GM12865 (cell line): ENCODE results near the gene DDX60.
"Not testable (repeated sequence)": the region's sequence is repeated elsewhere in the genome, so short reads cannot be mapped to it uniquely, and the experiment has no call there.

Experiments
- DNase-seq: peaks from one replicate; pipeline ENCODE4 v3.0.0; 2010; ENCODE audit warnings: low read depth
- H3K4me3 ChIP-seq: 2 replicates; pipeline ENCODE4 v1.5.1; 2011; ENCODE audit warnings: mild to moderate bottlenecking, low read depth, low read length, control low read depth
- TF ChIP-seq, protein P1 (sequence below): IDR thresholded peaks from 2 replicates; pipeline ENCODE4 v1.5.1; 2011; ENCODE audit warnings: low read length, control low read depth, low read depth, inconsistent platforms; ENCODE audit not compliant: insufficient read depth; ENCODE audit errors: missing control alignments

DDX60 gene

GRCh38 chr4:168293386-168293975 lies 25.1 kb downstream of the DDX60 start:
- H3K4me3 ChIP-seq: no peak overlapping the region
- TF ChIP-seq, protein P1, sequence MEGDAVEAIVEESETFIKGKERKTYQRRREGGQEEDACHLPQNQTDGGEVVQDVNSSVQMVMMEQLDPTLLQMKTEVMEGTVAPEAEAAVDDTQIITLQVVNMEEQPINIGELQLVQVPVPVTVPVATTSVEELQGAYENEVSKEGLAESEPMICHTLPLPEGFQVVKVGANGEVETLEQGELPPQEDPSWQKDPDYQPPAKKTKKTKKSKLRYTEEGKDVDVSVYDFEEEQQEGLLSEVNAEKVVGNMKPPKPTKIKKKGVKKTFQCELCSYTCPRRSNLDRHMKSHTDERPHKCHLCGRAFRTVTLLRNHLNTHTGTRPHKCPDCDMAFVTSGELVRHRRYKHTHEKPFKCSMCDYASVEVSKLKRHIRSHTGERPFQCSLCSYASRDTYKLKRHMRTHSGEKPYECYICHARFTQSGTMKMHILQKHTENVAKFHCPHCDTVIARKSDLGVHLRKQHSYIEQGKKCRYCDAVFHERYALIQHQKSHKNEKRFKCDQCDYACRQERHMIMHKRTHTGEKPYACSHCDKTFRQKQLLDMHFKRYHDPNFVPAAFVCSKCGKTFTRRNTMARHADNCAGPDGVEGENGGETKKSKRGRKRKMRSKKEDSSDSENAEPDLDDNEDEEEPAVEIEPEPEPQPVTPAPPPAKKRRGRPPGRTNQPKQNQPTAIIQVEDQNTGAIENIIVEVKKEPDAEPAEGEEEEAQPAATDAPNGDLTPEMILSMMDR: no peak
- no peak for DNase-seq

DNA sequence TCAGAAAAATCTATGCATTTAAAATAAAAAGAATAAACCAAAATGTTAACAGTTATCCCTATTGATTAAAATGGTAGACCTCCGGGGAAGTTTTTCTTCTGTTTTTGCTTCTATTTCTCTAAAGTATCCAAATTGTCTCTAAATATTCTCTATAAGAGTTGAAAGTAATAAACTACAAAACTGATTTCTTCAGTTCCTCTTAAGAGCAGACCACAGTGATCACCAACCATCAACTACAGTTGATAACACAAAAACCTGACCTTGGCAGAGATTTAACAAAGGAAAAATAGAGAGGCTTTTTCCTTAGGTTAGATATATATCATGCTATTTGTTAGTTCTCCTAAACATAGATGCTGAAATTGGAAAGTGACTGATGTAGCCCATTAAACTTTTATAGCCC lies 27.3 kb downstream of the DDX60 start:
- no peak for DNase-seq
- no peak overlapping the region for H3K4me3 ChIP-seq
- TF ChIP-seq, protein P1: no peak

GRCh38 chr4:168285850-168286249 lies 32.7 kb downstream of the DDX60 start:
- not testable (repeated sequence) for H3K4me3 ChIP-seq, DNase-seq

DNA sequence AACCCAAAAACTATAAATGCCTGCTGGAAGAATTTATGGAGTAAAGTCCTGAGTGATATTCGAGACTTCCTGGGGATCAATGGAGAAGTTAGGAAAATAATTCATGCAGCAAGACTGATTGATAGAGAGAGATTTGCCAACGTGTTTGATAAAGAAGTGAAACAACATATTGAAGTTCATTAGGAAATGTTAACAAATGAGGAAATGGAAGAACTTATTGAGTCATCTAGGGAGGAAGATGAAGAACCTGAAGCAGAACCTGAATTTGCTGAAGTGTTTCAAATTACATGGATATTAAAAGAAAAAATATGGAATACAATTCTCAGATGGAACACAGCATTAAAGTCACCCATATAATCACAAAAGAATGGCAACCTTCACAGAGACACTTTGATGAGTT lies 39.0 kb downstream of the DDX60 start:
- TF ChIP-seq, protein P1: no peak
- H3K4me3 ChIP-seq: no peak overlapping the region
- no peak for DNase-seq

DNA sequence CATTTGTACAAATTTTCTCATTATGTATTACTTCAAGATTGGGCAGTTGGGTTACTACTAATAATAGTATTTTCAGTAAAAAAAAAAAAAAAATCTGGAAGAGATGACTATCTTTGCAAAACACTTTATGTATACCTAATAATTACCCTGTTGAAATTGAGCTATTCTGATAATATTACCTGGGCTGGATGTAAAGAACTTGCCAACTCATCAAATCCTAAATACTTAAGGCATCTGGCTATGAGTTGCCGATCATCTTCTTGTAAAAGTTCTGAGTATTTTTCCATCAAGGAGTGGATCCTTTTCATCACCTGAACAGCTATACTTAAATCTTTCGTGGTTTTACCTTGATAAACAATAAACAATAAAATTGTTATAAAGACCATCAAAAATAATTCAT lies 42.7 kb downstream of the DDX60 start:
- H3K4me3 ChIP-seq: no peak overlapping the region
- TF ChIP-seq, protein P1: no peak
- DNase-seq: no peak

GRCh38 chr4:168274871-168275270 lies 43.7 kb downstream of the DDX60 start:
- no peak overlapping the region for H3K4me3 ChIP-seq
- TF ChIP-seq, protein P1: no peak
- DNase-seq: no peak

DNA sequence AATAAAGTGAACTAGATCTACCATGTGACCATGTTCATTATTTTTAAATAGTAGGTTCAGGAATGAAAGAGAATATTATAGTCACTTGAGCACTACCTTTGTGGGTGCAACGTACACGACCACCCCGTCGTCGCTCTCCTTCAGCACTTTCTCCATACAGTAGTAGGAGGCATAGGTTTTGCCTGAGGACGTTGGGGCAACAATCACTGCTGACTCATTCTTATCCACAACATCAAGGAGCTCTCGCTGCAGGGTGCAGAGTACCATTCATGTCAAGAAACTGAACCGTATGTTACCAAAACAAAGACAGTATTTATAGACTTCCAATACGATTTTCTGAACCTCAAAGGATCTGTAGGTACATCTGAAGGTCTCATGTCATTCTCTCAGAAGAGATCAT lies 44.7 kb downstream of the DDX60 start:
- H3K4me3 ChIP-seq: no peak overlapping the region
- TF ChIP-seq, protein P1: no peak
- DNase-seq: no peak
